ENCODE measurements around the gene SIRT1.
A peak's percentile ranks its signal among the peaks of the same experiment; 100 is the strongest.
"Not testable (repeated sequence)": the region's sequence is repeated elsewhere in the genome, so short reads cannot be mapped to it uniquely, and the experiment has no call there.

SIRT1 gene

GRCh38 chr10:67877421-67877820 is 7.0 kb upstream of the SIRT1 start:
- DNase-seq (ENCODE audit: low spot score): not testable (repeated sequence)

DNA sequence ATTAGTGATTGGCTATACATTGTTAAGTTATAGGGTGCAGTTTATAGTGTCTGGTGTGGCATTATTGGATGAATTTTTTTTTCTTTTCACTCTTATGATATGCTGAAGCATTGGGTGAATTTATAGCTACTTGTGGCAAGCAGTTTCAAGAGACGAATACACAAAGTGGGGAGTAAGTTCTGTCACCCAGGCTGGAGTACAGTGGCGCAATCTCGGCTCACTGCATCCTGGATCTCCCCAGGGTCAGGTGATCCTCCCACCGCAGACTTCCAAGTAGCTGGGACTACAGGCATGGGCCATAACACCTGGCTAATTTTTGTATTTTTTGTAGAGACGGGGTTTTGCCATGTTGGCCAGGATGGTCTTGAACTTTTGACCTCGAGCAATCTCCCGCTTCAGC is 6.3 kb upstream of the SIRT1 start:
- DNase-seq (ENCODE audit: low spot score): no peak

GRCh38 chr10:67883710-67884312 is 645 bp upstream of the SIRT1 start:
- no peak for DNase-seq (ENCODE audit: low spot score)

- peak; percentile 81 for DNase-seq (ENCODE audit: low spot score)
These were observed 600 bp downstream of the SIRT1 start for GRCh38 chr10:67884842-67885670.

- DNase-seq (ENCODE audit: low spot score): no peak
These were observed 9.2 kb downstream of the SIRT1 start for GRCh38 chr10:67893637-67894036.

DNA sequence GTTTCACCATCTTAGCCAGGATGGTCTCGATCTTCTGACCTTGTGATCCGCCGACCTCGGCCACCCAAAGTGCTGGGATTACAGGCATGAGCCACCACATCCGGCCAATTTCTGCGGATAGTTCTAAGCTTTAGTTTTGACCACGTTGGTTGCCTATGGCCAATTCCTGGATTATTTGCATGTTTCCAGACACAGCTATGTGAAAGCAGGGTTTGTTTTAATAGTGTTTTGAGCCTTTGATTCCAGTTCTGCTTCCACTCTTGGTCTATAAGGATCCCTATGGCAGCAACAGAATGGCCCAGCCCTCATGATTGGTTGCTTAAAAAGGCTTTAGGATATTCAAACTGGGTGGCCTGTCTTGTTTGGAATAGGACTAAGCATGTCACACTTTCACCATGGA is 19.1 kb downstream of the SIRT1 start:
- DNase-seq (ENCODE audit: low spot score): no peak

DNA sequence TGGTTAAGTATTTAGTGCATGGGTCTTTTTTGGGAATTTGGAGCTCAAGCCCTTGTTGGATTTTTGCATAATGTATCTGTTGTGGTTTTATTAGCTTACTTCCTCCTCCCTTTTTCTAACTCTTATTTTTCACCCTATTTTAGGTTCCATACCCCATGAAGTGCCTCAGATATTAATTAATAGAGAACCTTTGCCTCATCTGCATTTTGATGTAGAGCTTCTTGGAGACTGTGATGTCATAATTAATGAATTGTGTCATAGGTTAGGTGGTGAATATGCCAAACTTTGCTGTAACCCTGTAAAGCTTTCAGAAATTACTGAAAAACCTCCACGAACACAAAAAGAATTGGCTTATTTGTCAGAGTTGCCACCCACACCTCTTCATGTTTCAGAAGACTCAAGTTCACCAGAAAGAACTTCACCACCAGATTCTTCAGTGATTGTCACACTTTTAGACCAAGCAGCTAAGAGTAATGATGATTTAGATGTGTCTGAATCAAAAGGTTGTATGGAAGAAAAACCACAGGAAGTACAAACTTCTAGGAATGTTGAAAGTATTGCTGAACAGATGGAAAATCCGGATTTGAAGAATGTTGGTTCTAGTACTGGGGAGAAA is 28.0 kb downstream of the SIRT1 start:
- DNase-seq (ENCODE audit: low spot score): no peak

GRCh38 chr10:67914777-67915340 is 30.4 kb downstream of the SIRT1 start:
- no peak for DNase-seq (ENCODE audit: low spot score)

DNA sequence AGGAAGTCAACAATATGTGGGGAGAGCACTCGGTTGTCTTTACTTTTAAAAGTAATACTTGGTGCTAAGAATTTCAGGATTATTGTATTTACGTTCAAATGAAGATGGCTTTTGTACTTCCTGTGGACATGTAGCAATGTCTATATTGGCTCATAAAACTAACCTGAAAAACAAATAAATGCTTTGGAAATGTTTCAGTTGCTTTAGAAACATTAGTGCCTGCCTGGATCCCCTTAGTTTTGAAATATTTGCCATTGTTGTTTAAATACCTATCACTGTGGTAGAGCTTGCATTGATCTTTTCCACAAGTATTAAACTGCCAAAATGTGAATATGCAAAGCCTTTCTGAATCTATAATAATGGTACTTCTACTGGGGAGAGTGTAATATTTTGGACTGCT is 32.7 kb downstream of the SIRT1 start:
- no peak for DNase-seq (ENCODE audit: low spot score)

- no peak for DNase-seq (ENCODE audit: low spot score)
These were observed 33.2 kb downstream of the SIRT1 start for GRCh38 chr10:67917679-67918078.

GRCh38 chr10:67921065-67921464 is 36.6 kb downstream of the SIRT1 start:
- no peak for DNase-seq (ENCODE audit: low spot score)

- DNase-seq (ENCODE audit: low spot score): no peak
These were observed 39.1 kb downstream of the SIRT1 start for GRCh38 chr10:67923551-67923950.

- DNase-seq (ENCODE audit: low spot score): no peak
These were observed 39.7 kb downstream of the SIRT1 start for GRCh38 chr10:67924136-67924535.

GRCh38 chr10:67925449-67926005 is 41.1 kb downstream of the SIRT1 start:
- DNase-seq (ENCODE audit: low spot score): no peak

DNA sequence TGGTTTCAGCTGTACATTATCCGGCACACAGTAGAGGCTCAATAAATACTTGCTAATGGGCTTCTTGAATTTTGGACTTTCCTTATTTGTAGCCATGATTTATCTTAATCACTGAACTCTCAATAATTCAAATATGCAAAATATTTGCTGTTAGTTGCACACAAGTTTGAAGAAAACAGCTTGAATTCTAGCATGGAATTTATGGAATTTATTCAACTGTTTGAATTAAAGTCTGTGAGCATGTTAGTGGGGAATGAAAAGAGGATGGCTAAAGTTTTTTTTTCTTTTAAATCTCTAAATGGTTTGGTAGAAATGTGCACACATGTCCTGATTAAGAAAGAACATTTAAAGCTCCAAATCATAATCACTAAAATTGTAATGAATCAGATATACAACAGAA is 42.5 kb downstream of the SIRT1 start:
- DNase-seq (ENCODE audit: low spot score): no peak

DNA sequence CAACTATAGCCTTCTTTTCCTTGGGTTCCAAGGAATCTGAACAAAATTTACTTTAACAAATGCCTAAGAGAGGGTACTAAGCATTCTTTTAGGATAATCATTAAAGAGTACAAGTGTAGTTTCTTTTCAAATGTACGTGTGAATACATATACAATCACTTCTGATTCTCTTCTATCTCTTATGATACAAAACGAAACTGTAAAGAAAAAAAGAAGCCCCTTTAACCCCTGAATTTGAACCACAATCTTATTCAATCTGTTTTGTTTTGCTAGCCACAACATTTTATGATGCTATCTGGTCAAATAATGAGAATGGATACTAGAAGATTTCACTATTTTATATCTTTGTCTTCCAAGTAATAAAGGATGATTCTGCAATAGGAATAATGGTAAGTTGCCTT is 48.7 kb downstream of the SIRT1 start:
- DNase-seq (ENCODE audit: low spot score): no peak

GRCh38 chr10:67934336-67934735 is 49.9 kb downstream of the SIRT1 start:
- DNase-seq (ENCODE audit: low spot score): no peak

GRCh38 chr10:67935223-67935622 is 50.8 kb downstream of the SIRT1 start:
- no peak for DNase-seq (ENCODE audit: low spot score)

DNA sequence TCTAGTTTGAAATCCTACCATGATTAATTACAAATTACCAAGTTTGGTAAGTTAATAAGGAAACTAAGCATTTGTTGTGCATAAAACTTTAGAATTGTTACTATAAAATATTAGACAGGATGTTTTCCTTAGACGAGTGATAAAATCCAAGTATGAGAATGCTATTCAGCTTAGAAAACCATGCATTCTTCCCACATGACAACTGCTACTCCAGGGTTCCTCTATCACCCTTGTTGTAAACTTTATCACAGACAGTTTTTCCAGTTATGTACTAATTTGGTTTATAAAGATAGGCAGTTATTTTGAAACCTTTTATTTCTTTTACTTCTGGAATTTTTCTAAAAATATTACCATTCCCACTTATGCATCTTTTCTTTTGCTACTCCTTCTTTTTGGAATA is 52.0 kb downstream of the SIRT1 start:
- DNase-seq (ENCODE audit: low spot score): no peak

DNA sequence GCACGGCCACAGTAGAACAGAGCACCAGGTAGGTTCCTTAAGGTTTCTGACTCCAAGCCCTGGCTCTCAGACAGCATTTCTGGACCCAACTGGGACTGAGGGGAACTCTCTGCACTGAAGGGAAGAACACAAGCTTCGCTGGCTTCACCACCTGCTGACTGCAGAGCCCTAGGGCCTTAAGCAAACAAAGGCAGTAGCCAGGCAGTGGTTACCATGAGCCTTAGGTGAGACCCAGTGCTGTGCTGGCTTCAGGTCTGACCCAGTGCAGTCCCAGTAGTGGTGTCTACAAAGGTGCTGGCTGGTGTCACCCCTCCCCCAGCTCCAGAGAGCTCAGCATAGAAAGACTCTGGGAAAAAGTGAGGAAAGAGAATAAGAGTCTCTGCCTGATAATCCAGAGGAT is 59.5 kb downstream of the SIRT1 start:
- DNase-seq (ENCODE audit: low spot score): no peak

DNA sequence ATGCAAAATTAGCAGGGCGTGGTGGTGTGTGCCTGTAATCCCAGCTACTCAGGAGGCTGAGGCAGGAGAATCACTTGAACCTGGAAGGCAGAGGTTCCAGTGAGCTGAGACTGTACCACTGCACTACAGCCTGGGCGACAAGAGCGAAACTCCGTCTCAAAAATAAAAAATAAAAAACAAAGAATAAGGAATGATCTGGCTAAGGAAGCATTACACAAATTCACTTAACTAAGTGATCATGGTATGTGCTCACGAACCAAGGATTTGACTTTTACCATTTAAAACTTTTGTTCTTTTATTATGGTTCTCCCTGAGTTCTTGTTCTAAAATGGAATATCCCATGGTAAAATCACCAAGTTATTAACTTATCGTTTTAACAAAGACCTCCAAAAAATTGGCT is 71.2 kb downstream of the SIRT1 start:
- DNase-seq (ENCODE audit: low spot score): no peak

- DNase-seq (ENCODE audit: low spot score): no peak
These were observed 75.5 kb downstream of the SIRT1 start for GRCh38 chr10:67959839-67960476.
